Activated T-cell treated with anti-CD3 and anti-CD28 coated beads, Interleukin-2, amount 50 U/mL, for 72 hours (primary cell): ENCODE results near the gene TYMS. TPM values are rescaled to one million over a fixed set of nuclear protein-coding genes. Genes with fewer than 3 reads are reported as not detected.
A peak's percentile ranks its signal among the peaks of the same experiment; 100 is the strongest.
"Not testable (repeated sequence)": the region's sequence is repeated elsewhere in the genome, so short reads cannot be mapped to it uniquely, and the experiment has no call there.

Experiments
- ATAC-seq, 2 donors: fragments of 150-1000 bp; cut with Tn5 transposase; replicated peaks in 1 of 2; 2 replicates each; pipeline ENCODE4 v1.10.0; 2021; ENCODE audit warnings: moderate library complexity in 2 of 2, mild to moderate bottlenecking in 1 of 2
- DNase-seq, 2 donors: peaks; one replicate each; pipeline ENCODE4 v3.0.0; 2021 to 2022; ENCODE audit warnings: mixed read lengths in 1 of 2
- H3K27ac Mint-ChIP-seq: one replicate; pipeline ENCODE4 v1.8.0; 2022; ENCODE audit warnings: mild to moderate bottlenecking, moderate library complexity, mixed read lengths
- H3K27me3 Mint-ChIP-seq: one replicate; pipeline ENCODE4 v1.8.0; 2022; ENCODE audit warnings: low read depth, mixed read lengths
- H3K36me3 Mint-ChIP-seq, 2 donors: one replicate each; pipeline ENCODE4 v1.8.0; 2022; ENCODE audit warnings: mixed read lengths in 2 of 2, mild to moderate bottlenecking in 1 of 2; ENCODE audit not compliant: insufficient read depth in 2 of 2
- H3K4me1 Mint-ChIP-seq: one replicate; pipeline ENCODE4 v1.8.0; 2022; ENCODE audit warnings: low read depth, mixed read lengths
- H3K4me3 Mint-ChIP-seq, 2 donors: one replicate each; pipeline ENCODE4 v1.8.0; 2022; ENCODE audit warnings: mild to moderate bottlenecking in 2 of 2, mixed read lengths in 2 of 2, moderate library complexity in 2 of 2
- H3K9me3 Mint-ChIP-seq, 2 donors: one replicate each; pipeline ENCODE4 v1.8.0; 2022; ENCODE audit warnings: mixed read lengths in 2 of 2
- total RNA-seq, 2 donors: library from RNA; stranded (reverse); gene quantifications; one replicate each; pipeline ENCODE4 v1.2.3, GENCODE V29; 2022

TYMS gene
- total RNA-seq, 2 donors from 2014 or later = 163 to 236 TPM

- H3K4me1 Mint-ChIP-seq = no peaks in the 10 kb centered on the region
- DNase-seq (no peak), ATAC-seq (no peak)
- no peak overlapping the region for H3K27ac Mint-ChIP-seq
- no peaks in the 10 kb centered on the region for H3K9me3 Mint-ChIP-seq
- no peaks in the 10 kb centered on the region for H3K27me3 Mint-ChIP-seq
- H3K4me3 Mint-ChIP-seq = no peak overlapping the region
- peaks cover 19 to 27% of the 10 kb centered on the region in 2 donors for H3K36me3 Mint-ChIP-seq
These were observed 16.3 kb downstream of the TYMS start for GRCh38 chr18:673769-674168.

- Mint-ChIP-seq H3K27me3 (no peaks in the 10 kb centered on the region), H3K4me1 (peaks cover under 1% of the 10 kb centered on the region), H3K36me3 (peaks cover 16 to 27% of the 10 kb centered on the region in 2 donors), H3K9me3 (no peaks in the 10 kb centered on the region), H3K27ac (peak overlapping the region; percentile 27), H3K4me3 (no peak overlapping the region)
- DNase-seq (no peak), ATAC-seq (no peak)
These were observed 17.9 kb downstream of the TYMS start for GRCh38 chr18:675307-675706.

DNA sequence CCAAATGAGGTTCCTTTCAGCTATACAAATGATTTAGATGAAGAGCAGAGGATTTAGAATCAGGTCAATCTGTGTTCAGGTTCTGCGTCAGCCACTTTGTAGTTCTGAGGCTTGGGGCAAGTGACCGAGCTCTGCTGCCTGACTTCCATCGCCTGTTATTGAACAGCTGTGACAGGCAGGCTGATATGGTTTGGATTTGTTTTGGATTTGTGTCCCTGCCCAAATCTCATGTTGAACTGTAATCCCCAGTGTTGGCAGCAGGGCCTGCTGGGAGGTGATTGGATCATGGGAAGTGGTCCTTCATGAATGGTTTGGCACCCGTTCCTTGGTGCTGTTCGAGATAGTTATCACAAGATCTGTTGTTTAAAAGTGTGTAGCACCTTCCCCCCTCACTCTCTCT lies 18.6 kb downstream of the TYMS start:
- Mint-ChIP-seq H3K4me1 (peaks cover 4% of the 10 kb centered on the region), H3K27ac (no peak overlapping the region), H3K27me3 (no peaks in the 10 kb centered on the region), H3K36me3 (peaks cover 9 to 22% of the 10 kb centered on the region in 2 donors), H3K4me3 (no peak overlapping the region), H3K9me3 (no peaks in the 10 kb centered on the region)
- ATAC-seq = no peak
- DNase-seq = no peak

DNA sequence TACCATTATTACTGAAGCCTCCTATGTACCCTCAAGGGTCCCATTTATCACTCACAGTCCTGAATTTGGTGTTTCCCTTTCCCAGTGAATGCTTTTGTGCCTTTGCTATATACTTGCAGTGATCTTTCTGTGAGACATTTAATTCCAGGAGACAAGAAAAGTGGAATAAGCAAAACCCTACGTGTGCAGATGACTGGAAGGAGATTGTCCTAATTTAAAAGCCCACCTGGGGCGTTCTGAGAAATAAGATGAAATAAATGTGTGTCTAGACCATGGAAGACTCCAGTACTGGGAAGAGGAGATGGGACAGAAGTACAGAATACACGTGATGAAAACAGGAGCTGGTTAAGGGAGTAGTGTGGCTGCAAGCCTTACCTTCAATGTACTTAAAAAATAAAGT lies 19.3 kb downstream of the TYMS start:
- ATAC-seq (no peak), DNase-seq (no peak)
- no peak overlapping the region for H3K27ac Mint-ChIP-seq
- no peaks in the 10 kb centered on the region for H3K27me3 Mint-ChIP-seq
- peaks cover 10 to 22% of the 10 kb centered on the region in 2 donors for H3K36me3 Mint-ChIP-seq
- H3K9me3 Mint-ChIP-seq = no peaks in the 10 kb centered on the region
- no peak overlapping the region for H3K4me3 Mint-ChIP-seq
- peaks cover 10% of the 10 kb centered on the region for H3K4me1 Mint-ChIP-seq

- Mint-ChIP-seq H3K27ac (no peak overlapping the region), H3K9me3 (no peaks in the 10 kb centered on the region), H3K36me3 (peaks cover 14 to 25% of the 10 kb centered on the region in 2 donors), H3K4me1 (peaks cover 14% of the 10 kb centered on the region), H3K27me3 (no peaks in the 10 kb centered on the region), H3K4me3 (no peak overlapping the region)
- no peak for ATAC-seq
- no peak for DNase-seq
These were observed 19.7 kb downstream of the TYMS start for GRCh38 chr18:677145-677544.

GRCh38 chr18:677951-678381 lies 20.5 kb downstream of the TYMS start:
- H3K27ac Mint-ChIP-seq = no peak overlapping the region
- no peaks in the 10 kb centered on the region for H3K9me3 Mint-ChIP-seq
- no peaks in the 10 kb centered on the region for H3K27me3 Mint-ChIP-seq
- H3K4me1 Mint-ChIP-seq = peaks cover 22% of the 10 kb centered on the region
- DNase-seq (no peak), ATAC-seq (no peak)
- peaks cover 10 to 27% of the 10 kb centered on the region in 2 donors for H3K36me3 Mint-ChIP-seq
- H3K4me3 Mint-ChIP-seq = no peak overlapping the region

GRCh38 chr18:678482-679182 lies 21.2 kb downstream of the TYMS start:
- H3K4me1 Mint-ChIP-seq = peaks cover 27% of the 10 kb centered on the region
- peaks cover 11 to 28% of the 10 kb centered on the region in 2 donors for H3K36me3 Mint-ChIP-seq
- H3K4me3 Mint-ChIP-seq = no peak overlapping the region
- H3K27ac Mint-ChIP-seq = no peak overlapping the region
- H3K27me3 Mint-ChIP-seq = no peaks in the 10 kb centered on the region
- no peaks in the 10 kb centered on the region for H3K9me3 Mint-ChIP-seq
- DNase-seq = no peak
- no peak for ATAC-seq

GRCh38 chr18:679516-679915 lies 22.1 kb downstream of the TYMS start:
- peaks cover 12 to 28% of the 10 kb centered on the region in 2 donors for H3K36me3 Mint-ChIP-seq
- H3K27me3 Mint-ChIP-seq = no peaks in the 10 kb centered on the region
- H3K4me1 Mint-ChIP-seq = peaks cover 27% of the 10 kb centered on the region
- H3K9me3 Mint-ChIP-seq = no peaks in the 10 kb centered on the region
- no peak for ATAC-seq
- no peak for DNase-seq
- no peak overlapping the region for H3K27ac Mint-ChIP-seq
- no peak overlapping the region for H3K4me3 Mint-ChIP-seq

GRCh38 chr18:680392-680791 lies 22.9 kb downstream of the TYMS start:
- Mint-ChIP-seq H3K36me3 (peaks cover 14 to 28% of the 10 kb centered on the region in 2 donors), H3K4me1 (peaks cover 27% of the 10 kb centered on the region), H3K27me3 (no peaks in the 10 kb centered on the region), H3K27ac (no peak overlapping the region), H3K4me3 (no peak overlapping the region), H3K9me3 (no peaks in the 10 kb centered on the region)
- DNase-seq (no peak), ATAC-seq (no peak)

- peak; percentile 71 to 74 for DNase-seq
- Mint-ChIP-seq H3K36me3 (peaks cover 16 to 31% of the 10 kb centered on the region in 2 donors), H3K27me3 (no peaks in the 10 kb centered on the region)
These were observed 24.5 kb downstream of the TYMS start for GRCh38 chr18:681985-682384.

GRCh38 chr18:682416-682815 lies 25.0 kb downstream of the TYMS start:
- Mint-ChIP-seq H3K4me3 (peak overlapping the region; percentile 17 to 62), H3K36me3 (peaks cover 16 to 34% of the 10 kb centered on the region in 2 donors), H3K4me1 (peaks cover 27% of the 10 kb centered on the region), H3K27ac (peak overlapping the region; percentile 78)
- not testable (repeated sequence) for ATAC-seq, H3K9me3 Mint-ChIP-seq, DNase-seq, H3K27me3 Mint-ChIP-seq

More at GRCh38 chr18:681985-682384, 24.5 kb downstream of the TYMS start:
- peak overlapping the region; percentile 49 to 62 for H3K4me3 Mint-ChIP-seq
- peak; percentile 98 to 99 for ATAC-seq
- no peaks in the 10 kb centered on the region for H3K9me3 Mint-ChIP-seq
- H3K4me1 Mint-ChIP-seq = peaks cover 27% of the 10 kb centered on the region
- H3K27ac Mint-ChIP-seq = peak overlapping the region; percentile 78

DNA sequence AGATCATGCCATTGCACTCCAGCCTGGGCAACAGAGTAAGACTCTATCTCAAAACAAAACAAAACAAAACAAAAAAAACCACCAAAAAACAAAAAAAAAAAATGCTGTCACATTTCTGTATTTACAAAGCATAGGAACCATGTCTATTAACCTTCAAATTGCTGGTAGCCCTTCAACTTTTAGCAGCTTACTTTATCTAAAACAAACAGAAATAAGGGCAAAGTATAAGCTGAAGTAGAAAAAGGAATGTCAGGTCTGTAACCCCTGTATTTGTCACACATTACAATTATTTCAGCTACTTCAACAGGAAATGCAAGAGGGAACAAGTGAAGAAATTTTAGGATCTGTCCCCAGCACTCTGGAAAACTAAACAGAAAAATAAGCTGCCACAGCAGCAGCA lies 25.4 kb downstream of the TYMS start:
- Mint-ChIP-seq H3K27me3 (no peaks in the 10 kb centered on the region), H3K27ac (peak overlapping the region; percentile 60), H3K4me1 (peaks cover 27% of the 10 kb centered on the region), H3K4me3 (peak overlapping the region in 1 of 2 donors; percentile 16), H3K9me3 (no peaks in the 10 kb centered on the region), H3K36me3 (peaks cover 16 to 34% of the 10 kb centered on the region in 2 donors)
- ATAC-seq (no peak), DNase-seq (no peak)

GRCh38 chr18:683531-683930 lies 26.1 kb downstream of the TYMS start:
- H3K27me3 Mint-ChIP-seq = no peaks in the 10 kb centered on the region
- peaks cover 16 to 35% of the 10 kb centered on the region in 2 donors for H3K36me3 Mint-ChIP-seq
- H3K4me3 Mint-ChIP-seq = no peak overlapping the region
- ATAC-seq = no peak
- H3K4me1 Mint-ChIP-seq = peaks cover 27% of the 10 kb centered on the region
- H3K27ac Mint-ChIP-seq = no peak overlapping the region
- H3K9me3 Mint-ChIP-seq = no peaks in the 10 kb centered on the region
- no peak for DNase-seq

DNA sequence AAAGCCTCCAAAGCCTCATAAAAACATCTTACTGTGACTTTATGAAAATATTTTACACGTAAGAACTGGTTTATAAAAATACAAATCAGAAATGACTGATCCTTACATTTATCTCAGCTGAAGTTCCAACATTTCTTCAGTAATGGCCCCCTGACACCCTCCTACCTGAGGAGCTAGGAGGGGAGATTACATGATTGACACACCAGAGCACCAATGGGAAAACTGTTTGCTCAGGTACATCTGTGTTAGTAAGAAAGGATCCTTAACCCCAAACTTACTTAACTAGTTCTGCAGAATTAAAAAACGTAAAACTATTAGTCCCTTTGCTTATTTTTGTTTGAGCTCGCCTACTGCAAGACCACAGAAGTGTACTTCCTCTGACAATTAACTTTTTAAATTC lies 28.0 kb downstream of the TYMS start:
- Mint-ChIP-seq H3K36me3 (peaks cover 16 to 30% of the 10 kb centered on the region in 2 donors), H3K27ac (no peak overlapping the region), H3K9me3 (no peaks in the 10 kb centered on the region), H3K4me1 (peaks cover 25% of the 10 kb centered on the region), H3K4me3 (no peak overlapping the region), H3K27me3 (no peaks in the 10 kb centered on the region)
- ATAC-seq = no peak
- no peak for DNase-seq
